HFF-Myc (cell line): ENCODE results near the gene GARS1.
A peak's percentile ranks its signal among the peaks of the same experiment; 100 is the strongest.

Experiments
- DNase-seq: peaks from one replicate; pipeline ENCODE4 v3.0.0-alpha.2; 2011; ENCODE audit warnings: low read depth; ENCODE audit errors: extremely low read depth
- H3K4me3 ChIP-seq: replicated peaks from 2 replicates; pipeline ENCODE4 v1.5.1; 2011; ENCODE audit warnings: low read depth, mild to moderate bottlenecking, control low read depth, low read length
- TF ChIP-seq, protein P1 (sequence below): IDR thresholded peaks from 2 replicates; pipeline ENCODE4 v1.5.1; 2012; ENCODE audit warnings: mild to moderate bottlenecking, low read depth, low read length, control low read depth; ENCODE audit errors: missing control alignments

GARS1 gene

DNA sequence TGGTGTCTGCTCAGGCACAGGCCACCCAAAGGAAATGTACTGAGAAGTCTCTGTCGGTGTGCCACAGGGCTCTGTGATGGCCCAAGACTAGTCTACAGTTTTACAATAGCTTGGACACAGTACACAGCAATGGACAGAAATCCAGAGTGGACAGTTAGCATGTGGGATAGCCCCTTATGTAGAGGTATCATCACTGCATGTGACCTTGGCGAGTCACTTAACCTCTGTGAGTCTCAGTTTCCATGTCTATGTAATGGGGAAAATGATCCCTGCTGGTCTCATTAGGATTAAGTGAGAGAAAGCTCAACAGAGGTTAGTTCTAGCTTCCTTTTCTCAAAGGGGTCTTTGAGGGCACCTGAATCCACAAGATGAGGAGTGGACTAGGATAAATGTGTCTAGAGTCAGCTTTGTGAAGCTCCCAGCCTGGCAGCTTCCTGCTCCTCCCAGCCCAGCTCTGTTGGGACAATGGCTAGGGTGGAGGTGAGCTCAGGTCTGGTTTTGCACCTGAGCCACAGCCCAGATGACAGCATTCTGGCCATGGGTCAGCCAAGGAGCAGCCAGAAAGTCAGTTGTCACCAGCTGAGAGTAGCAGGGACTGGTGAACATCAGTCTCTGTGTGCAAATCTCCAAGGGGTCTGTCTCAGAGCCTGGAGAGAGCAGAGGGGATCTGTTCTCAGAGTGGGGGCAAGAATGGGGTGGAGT, 69.7 kb downstream of the GARS1 start:
- no peak overlapping the region for H3K4me3 ChIP-seq
- TF ChIP-seq, protein P1, sequence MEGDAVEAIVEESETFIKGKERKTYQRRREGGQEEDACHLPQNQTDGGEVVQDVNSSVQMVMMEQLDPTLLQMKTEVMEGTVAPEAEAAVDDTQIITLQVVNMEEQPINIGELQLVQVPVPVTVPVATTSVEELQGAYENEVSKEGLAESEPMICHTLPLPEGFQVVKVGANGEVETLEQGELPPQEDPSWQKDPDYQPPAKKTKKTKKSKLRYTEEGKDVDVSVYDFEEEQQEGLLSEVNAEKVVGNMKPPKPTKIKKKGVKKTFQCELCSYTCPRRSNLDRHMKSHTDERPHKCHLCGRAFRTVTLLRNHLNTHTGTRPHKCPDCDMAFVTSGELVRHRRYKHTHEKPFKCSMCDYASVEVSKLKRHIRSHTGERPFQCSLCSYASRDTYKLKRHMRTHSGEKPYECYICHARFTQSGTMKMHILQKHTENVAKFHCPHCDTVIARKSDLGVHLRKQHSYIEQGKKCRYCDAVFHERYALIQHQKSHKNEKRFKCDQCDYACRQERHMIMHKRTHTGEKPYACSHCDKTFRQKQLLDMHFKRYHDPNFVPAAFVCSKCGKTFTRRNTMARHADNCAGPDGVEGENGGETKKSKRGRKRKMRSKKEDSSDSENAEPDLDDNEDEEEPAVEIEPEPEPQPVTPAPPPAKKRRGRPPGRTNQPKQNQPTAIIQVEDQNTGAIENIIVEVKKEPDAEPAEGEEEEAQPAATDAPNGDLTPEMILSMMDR: no peak
- no peak for DNase-seq

DNA sequence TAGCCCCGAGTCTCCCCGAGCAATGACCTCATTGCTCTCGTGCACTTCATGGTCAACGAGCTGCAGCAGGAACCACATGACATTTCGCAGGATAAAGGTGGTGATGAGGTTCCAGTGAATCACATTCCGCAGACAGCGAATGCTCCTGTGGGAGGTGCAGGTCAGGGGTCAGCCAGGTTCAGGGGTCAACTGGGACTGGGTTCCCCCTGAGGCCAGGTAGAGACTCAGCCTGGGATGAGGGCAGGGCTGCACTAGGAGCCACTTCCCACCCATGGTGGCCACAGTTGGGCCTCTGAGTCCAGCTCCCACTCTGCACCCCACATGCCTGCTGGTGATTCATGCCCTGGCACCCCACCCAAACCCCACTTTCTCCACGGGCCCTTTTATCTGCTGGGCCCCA, 70.4 kb downstream of the GARS1 start:
- no peak for DNase-seq
- TF ChIP-seq, protein P1: no peak
- no peak overlapping the region for H3K4me3 ChIP-seq

DNA sequence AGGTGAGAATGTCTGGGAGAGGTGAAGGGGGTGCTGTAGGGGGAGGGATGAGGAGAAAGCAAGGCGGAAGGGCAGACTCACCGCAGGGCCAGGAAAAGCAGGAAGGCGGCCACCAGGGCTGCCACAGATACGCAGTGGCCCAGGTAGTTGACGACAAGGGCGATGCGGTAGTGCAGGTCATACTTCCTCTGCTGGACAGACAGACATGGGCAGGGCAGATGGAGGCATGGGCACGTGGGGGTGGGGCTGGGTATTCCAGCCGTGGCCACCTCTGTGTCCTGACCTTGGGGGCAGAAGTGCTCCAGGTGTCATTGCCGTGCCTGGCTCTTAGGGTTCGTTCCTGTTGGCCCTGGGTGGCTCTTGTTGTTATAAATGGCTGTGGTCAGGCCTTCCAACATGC, 70.8 kb downstream of the GARS1 start:
- no peak overlapping the region for H3K4me3 ChIP-seq
- TF ChIP-seq, protein P1: no peak
- no peak for DNase-seq

DNA sequence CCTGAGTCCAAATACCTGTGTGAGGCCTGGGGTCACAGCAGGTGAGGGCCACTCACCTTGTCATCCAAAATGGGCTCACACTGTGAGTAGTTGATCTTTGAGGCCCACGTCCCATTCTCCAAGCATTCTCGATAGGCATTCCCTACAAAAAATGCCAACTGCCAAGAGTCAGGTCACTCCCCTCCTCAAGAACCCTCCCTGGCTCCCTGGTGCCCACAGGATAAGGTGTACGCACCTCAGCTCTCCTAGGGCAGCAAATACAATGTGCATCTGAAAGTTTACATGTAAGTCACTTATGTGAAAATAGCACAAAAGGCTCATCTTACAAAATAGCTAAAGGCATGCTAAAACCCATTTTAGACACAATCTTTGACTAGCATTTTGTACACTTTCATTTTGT, 72.5 kb downstream of the GARS1 start:
- TF ChIP-seq, protein P1: no peak
- H3K4me3 ChIP-seq: no peak overlapping the region
- DNase-seq: no peak

DNA sequence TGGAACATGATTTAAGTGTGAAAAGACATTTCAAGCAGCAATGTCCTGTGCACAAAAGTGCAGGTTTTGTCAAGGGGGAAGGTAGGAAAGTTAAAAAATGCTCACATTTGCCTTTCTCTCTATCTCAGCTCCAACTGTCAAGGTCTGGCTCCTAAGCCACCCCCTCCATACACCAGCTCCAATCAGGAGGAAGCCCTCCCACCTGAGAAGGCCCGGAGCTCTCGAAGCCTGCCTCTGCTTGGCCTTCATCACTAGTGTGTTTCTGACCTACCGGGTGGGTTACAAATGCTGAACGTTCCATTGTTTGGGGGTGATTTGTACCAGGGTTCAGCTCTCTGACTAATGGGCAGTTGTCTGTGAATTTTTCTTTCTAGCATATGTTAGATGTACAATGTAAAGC, 73.4 kb downstream of the GARS1 start:
- DNase-seq: no peak
- no peak overlapping the region for H3K4me3 ChIP-seq
- TF ChIP-seq, protein P1: no peak

DNA sequence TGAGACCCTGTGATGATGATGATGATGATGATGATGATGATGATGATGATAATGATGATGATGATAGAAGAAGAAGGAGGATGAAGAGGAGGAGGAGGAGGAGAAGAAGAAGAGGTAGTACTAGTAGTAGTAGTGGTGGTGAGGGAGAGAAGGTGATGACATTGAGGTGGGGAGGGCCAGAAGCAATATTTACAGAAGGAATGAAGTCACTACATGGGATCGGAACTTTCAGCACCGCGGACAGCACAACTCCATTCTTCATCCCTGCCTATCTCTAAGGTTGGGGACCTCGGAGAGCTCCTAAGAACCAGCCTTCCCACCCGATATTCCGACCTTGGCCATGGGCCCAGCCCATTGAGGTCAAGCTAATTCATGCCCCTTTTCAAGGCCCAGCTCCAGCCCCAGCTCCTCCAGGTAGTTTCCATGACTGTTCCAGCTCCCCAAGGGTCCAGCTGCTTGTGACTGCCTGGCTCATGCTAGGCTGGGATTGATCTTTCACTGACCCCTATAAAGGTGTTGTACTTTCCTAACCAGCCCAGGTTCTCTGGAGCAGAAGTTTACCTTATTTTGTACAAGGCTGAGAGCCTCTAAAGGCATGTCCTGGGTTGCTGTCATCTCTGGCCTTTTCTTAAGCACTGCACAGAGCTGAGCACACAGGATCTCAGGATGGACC, 77.3 kb downstream of the GARS1 start:
- no peak overlapping the region for H3K4me3 ChIP-seq
- TF ChIP-seq, protein P1: no peak
- peak; percentile 61 for DNase-seq

DNA sequence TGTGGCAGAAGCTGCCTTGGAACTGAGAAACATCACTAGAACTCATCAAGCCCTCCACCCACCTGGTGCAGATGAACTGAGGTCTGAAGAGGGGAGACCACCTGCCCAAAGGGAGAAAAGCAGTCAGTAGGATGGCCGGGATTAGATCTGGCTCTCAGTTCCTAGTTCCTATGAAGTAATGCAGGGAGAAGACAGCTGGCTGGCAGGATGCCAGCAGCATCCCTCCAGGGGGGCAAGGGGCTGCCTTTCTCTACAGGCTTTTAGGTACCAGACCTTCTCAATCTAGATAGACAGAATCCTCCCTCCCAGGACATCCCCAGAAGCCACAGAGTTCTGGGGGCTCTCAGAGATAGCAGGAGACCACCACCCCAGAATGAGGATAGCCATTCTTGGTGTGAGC, 79.7 kb downstream of the GARS1 start:
- TF ChIP-seq, protein P1: no peak
- H3K4me3 ChIP-seq: no peak overlapping the region
- DNase-seq: no peak
